KMS-11 (cell line): ENCODE data around the gene KDM5A.

Experiments used
- H2AFZ ChIP-seq: fragments of 200-600 bp; sonication (generic); 2 replicates; pipeline ENCODE4 v1.6.1; 2016; ENCODE audit warnings: antibody characterized with exemption, mixed run types, low read depth
- H3K27ac ChIP-seq: fragments of 200-600 bp; sonication (generic); 2 replicates; pipeline ENCODE4 v1.6.1; 2016; ENCODE audit warnings: mild to moderate bottlenecking, mixed run types
- H3K27me3 ChIP-seq: fragments of 200-600 bp; sonication (generic); 2 replicates; pipeline ENCODE4 v1.6.1; 2017; ENCODE audit warnings: mild to moderate bottlenecking, low read depth, mixed run types, moderate library complexity; ENCODE audit not compliant: insufficient read depth
- H3K36me3 ChIP-seq: fragments of 200-600 bp; sonication (generic); 2 replicates; pipeline ENCODE4 v1.6.1; 2017; ENCODE audit warnings: mild to moderate bottlenecking, mixed run types; ENCODE audit not compliant: insufficient read depth
- H3K4me1 ChIP-seq: fragments of 200-600 bp; sonication (generic); 2 replicates; pipeline ENCODE4 v1.6.1; 2016; ENCODE audit warnings: mild to moderate bottlenecking, low read depth, mixed run types; ENCODE audit not compliant: poor library complexity, severe bottlenecking
- H3K4me2 ChIP-seq: fragments of 200-600 bp; sonication (generic); 2 replicates; pipeline ENCODE4 v1.7.0; 2016; ENCODE audit warnings: mild to moderate bottlenecking, mixed run types
- H3K4me3 ChIP-seq: fragments of 200-600 bp; sonication (generic); IDR thresholded peaks from 2 replicates; pipeline ENCODE4 v1.6.1; 2017; ENCODE audit warnings: low read depth, low read length, mixed read lengths; ENCODE audit not compliant: insufficient read depth
- H3K79me2 ChIP-seq: fragments of 200-600 bp; sonication (generic); 2 replicates; pipeline ENCODE4 v1.6.1; 2016; ENCODE audit warnings: low read depth, mixed run types; ENCODE audit not compliant: insufficient read depth
- H3K9ac ChIP-seq: fragments of 200-600 bp; sonication (generic); 2 replicates; pipeline ENCODE4 v1.6.1; 2016; ENCODE audit warnings: mild to moderate bottlenecking, mixed run types
- H4K20me1 ChIP-seq: fragments of 200-600 bp; sonication (generic); 2 replicates; pipeline ENCODE4 v1.6.1; 2016; ENCODE audit warnings: mild to moderate bottlenecking, mixed run types; ENCODE audit not compliant: insufficient read depth
- CTCF ChIP-seq: fragments of 200-600 bp; sonication (generic); conservative IDR thresholded peaks from 2 replicates; pipeline ENCODE4 v1.6.1; 2017; ENCODE audit warnings: low read depth, mild to moderate bottlenecking, antibody characterized with exemption, low read length, moderate library complexity, mixed read lengths

Gene KDM5A

DNA sequence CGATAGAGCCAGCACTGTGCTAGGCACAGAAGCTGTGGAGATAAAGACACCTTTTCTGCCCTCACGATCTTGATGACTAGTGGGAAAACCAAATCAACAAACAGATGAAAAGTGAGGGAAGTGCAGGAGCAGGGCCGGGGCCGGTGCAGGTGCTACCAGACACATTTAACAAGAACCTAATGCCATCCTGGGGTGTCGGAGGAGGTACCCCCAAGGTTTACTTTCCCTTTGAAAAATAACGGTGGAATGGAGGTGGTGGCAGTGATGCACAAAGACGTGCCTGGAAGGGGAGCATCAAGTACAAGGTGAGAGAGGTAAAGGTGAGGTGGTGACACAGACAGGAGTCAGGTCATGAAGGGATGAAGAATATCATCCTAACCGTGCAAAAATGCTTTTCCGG, 148.6 kb downstream of the KDM5A start:
- Histone ChIP-seq H3K9ac (no peak overlapping the region), H3K27me3 (no peaks in the 10 kb centered on the region), H3K79me2 (no peaks in the 10 kb centered on the region), H3K4me3 (no peak overlapping the region), H3K4me2 (no peak overlapping the region), H4K20me1 (no peaks in the 10 kb centered on the region), H3K36me3 (no peaks in the 10 kb centered on the region), H3K27ac (no peak overlapping the region), H3K4me1 (no peaks in the 10 kb centered on the region), H2AFZ (no peak overlapping the region)
- no peak for TF ChIP-seq CTCF

- Histone ChIP-seq H3K4me2 (no peak overlapping the region), H3K27me3 (no peaks in the 10 kb centered on the region), H3K4me3 (no peak overlapping the region)
These were observed 150.3 kb downstream of the KDM5A start for GRCh38 chr12:238736-239398.

GRCh38 chr12:238116-238515, 151.0 kb downstream of the KDM5A start:
- Histone ChIP-seq H3K4me2 (no peak overlapping the region), H3K36me3 (no peaks in the 10 kb centered on the region), H2AFZ (no peak overlapping the region), H3K9ac (no peak overlapping the region), H3K27me3 (no peaks in the 10 kb centered on the region), H3K4me3 (no peak overlapping the region), H4K20me1 (no peaks in the 10 kb centered on the region), H3K79me2 (no peaks in the 10 kb centered on the region), H3K4me1 (no peaks in the 10 kb centered on the region), H3K27ac (no peak overlapping the region)
- no peak for TF ChIP-seq CTCF

More at GRCh38 chr12:238736-239398, 150.3 kb downstream of the KDM5A start:
- Histone ChIP-seq H3K79me2 (no peaks in the 10 kb centered on the region), H3K9ac (no peak overlapping the region), H4K20me1 (no peaks in the 10 kb centered on the region), H3K27ac (no peak overlapping the region), H2AFZ (no peak overlapping the region), H3K36me3 (no peaks in the 10 kb centered on the region), H3K4me1 (no peaks in the 10 kb centered on the region)
- TF ChIP-seq CTCF: no peak

DNA sequence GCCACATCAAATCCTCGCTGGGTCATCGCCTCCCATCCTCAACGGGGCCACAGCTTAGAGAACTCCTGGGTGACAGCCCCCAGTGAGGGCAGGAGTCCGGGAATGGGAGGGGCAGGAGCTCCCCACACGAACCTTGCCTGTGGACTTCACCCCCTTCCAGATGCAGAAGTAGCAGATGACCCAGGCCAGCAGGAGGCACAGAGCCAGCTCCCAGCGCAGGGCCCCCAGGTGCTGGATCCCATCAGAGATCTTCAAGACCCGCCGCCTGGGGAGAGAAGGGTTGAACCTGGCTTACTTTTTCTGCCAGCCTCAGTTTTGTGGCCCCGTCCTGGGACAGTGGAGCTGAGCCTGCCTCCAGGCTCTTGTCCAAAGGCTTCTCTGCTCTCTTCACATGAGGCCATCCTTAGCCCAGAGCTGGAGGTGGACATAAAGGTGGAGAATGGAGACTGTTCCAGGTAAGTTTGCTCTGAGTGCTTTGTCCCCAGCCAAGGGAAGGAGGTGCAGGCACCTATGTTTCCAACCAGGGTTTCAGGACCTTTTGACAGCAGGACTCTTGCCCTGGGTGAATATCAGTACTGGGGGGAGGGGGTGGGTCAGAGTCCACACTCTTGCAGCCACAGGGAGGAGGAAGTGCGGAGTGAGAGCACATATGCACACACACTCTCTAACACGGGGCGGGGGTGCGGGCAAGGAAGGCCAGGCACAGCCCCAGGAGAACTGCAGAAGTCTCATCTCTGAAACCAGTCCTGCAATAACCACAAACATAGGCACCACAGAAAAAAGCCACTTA, 151.9 kb downstream of the KDM5A start:
- TF ChIP-seq CTCF: no peak
- Histone ChIP-seq H3K27ac (no peak overlapping the region), H3K4me3 (no peak overlapping the region), H3K36me3 (no peaks in the 10 kb centered on the region), H3K4me1 (no peaks in the 10 kb centered on the region), H4K20me1 (no peaks in the 10 kb centered on the region), H3K4me2 (no peak overlapping the region), H3K9ac (no peak overlapping the region), H2AFZ (no peak overlapping the region), H3K79me2 (no peaks in the 10 kb centered on the region), H3K27me3 (no peaks in the 10 kb centered on the region)
